Lung (tissue), 12 donors: ENCODE results near the gene CLDN17. TPM values are rescaled to one million over a fixed set of nuclear protein-coding genes. Genes with fewer than 3 reads are reported as not detected.

Experiments used
- ATAC-seq: fragments of 200-7000 bp; cut with Tn5 transposase; one replicate; pipeline ENCODE4 v1.9.1; 2020; ENCODE audit warnings: moderate number of reproducible peaks; ENCODE audit not compliant: insufficient read depth, low FRiP score
- DNase-seq, 3 donors: peaks; one replicate each; pipeline ENCODE4 v3.0.0-alpha.2; 2013 to 2017
- H3K27ac ChIP-seq, 2 donors: one replicate each; pipeline ENCODE4 v1.5.1; 2013; ENCODE audit warnings: mild to moderate bottlenecking in 2 of 2, moderate library complexity in 2 of 2, control low read depth in 1 of 2, inconsistent platforms in 1 of 2, low read depth in 1 of 2, low read length in 1 of 2
- H3K27me3 ChIP-seq, 3 donors: one replicate each; pipeline ENCODE4 v1.5.1; 2013; ENCODE audit warnings: low read length in 2 of 3; ENCODE audit not compliant: control insufficient read depth in 3 of 3, insufficient read depth in 3 of 3
- H3K36me3 ChIP-seq, 4 donors: one replicate each; pipeline ENCODE4 v1.5.1; 2013; ENCODE audit warnings: low read length in 4 of 4, mild to moderate bottlenecking in 1 of 4, moderate library complexity in 1 of 4; ENCODE audit not compliant: control insufficient read depth in 4 of 4, insufficient read depth in 4 of 4
- H3K4me1 ChIP-seq, 5 donors: one replicate each; pipeline ENCODE4 v1.5.1; 2013; ENCODE audit warnings: low read length in 5 of 5, mild to moderate bottlenecking in 2 of 5, moderate library complexity in 1 of 5; ENCODE audit not compliant: control insufficient read depth in 5 of 5, insufficient read depth in 5 of 5
- H3K4me3 ChIP-seq: one replicate; pipeline ENCODE4 v1.5.1; 2013; ENCODE audit warnings: mild to moderate bottlenecking, control low read depth, moderate library complexity
- H3K9ac ChIP-seq, 2 donors: one replicate each; pipeline ENCODE4 v1.5.1; 2013; ENCODE audit warnings: low read length in 2 of 2, control low read depth in 1 of 2; ENCODE audit not compliant: insufficient read depth in 1 of 2
- H3K9me3 ChIP-seq, 4 donors: one replicate each; pipeline ENCODE4 v1.5.1; 2013; ENCODE audit warnings: low read length in 3 of 4, mild to moderate bottlenecking in 1 of 4, moderate library complexity in 1 of 4; ENCODE audit not compliant: control insufficient read depth in 4 of 4, insufficient read depth in 3 of 4
- WGBS, 2 donors: extraction: QIAGEN DNeasy Blood & Tissue Kit; methylation state at CpG; one replicate each; pipeline ENCODE4 v1.1.7; 2013; 5-methylcytosine and 5-hydroxymethylcytosine counted together
- polyA plus RNA-seq, 2 donors: library from polyadenylated mRNA; stranded (reverse); fragments of 200-250 nt; gene quantifications; one replicate each; pipeline ENCODE4 v1.2.1, GENCODE V29; 2013
- total RNA-seq, 2 donors: library from RNA; depleted of rRNA in 1 of 2; stranded (reverse); fragments of >200 nt in 1 of 2; gene quantifications; one replicate each; pipeline ENCODE4 v1.2.1, GENCODE V29; 2014 to 2021
- TF ChIP-seq, protein P1 (sequence below): IDR thresholded peaks from 2 replicates; pipeline ENCODE4 v1.5.1; 2012; ENCODE audit warnings: mild to moderate bottlenecking; ENCODE audit errors: control extremely low read depth, extremely low read depth
- donor health status: control.
- donor health status: control.
- donor health status: Bipolar disorder and iron deficiency.
- donor health status: healthy.
- donor health status: DM: yes; HTN: yes; CAD: no.

CLDN17 gene
- total and polyA plus RNA-seq, 4 donors: not detected

DNA sequence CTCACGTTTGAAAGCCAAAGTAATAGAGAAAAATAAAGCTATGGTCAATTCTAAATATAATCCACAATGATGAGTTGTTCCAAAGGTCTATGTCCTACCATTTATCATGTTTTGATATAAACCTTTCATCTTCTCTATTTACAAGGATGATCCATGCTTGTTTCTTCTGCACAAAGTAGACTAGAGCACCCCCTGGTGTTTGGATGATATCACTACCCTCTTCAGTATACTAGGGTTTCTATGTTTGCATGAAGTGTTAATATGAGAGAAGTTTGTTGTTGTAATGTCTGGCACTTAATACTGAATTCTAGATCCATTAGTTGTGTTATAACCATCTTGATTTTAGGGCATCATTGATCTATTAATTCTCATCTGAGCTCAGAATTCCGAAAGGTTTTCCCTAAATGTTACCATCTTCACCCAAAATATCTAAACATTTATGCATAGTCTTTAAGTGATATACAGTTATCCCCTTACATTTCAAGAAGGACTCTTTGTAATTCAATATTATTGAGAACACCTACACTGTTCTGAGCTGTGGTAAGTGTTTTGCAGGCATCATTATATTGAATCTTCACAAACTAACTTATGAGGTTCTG is 28.2 kb upstream of the CLDN17 start:
- WGBS, 2 donors: 30 to 36% methylated on average over 2 of the region's 2 CpGs
- no peak overlapping the region for H3K9ac ChIP-seq
- peak in 2 of 3 donors; percentile 11 to 38 for DNase-seq
- H3K9me3 ChIP-seq: no peaks in the 10 kb centered on the region
- H3K27ac ChIP-seq: no peak overlapping the region
- no peaks in the 10 kb centered on the region for H3K27me3 ChIP-seq
- ATAC-seq: no peak
- no peaks in the 10 kb centered on the region for H3K4me1 ChIP-seq
- no peak overlapping the region for H3K4me3 ChIP-seq
- TF ChIP-seq, protein P1, sequence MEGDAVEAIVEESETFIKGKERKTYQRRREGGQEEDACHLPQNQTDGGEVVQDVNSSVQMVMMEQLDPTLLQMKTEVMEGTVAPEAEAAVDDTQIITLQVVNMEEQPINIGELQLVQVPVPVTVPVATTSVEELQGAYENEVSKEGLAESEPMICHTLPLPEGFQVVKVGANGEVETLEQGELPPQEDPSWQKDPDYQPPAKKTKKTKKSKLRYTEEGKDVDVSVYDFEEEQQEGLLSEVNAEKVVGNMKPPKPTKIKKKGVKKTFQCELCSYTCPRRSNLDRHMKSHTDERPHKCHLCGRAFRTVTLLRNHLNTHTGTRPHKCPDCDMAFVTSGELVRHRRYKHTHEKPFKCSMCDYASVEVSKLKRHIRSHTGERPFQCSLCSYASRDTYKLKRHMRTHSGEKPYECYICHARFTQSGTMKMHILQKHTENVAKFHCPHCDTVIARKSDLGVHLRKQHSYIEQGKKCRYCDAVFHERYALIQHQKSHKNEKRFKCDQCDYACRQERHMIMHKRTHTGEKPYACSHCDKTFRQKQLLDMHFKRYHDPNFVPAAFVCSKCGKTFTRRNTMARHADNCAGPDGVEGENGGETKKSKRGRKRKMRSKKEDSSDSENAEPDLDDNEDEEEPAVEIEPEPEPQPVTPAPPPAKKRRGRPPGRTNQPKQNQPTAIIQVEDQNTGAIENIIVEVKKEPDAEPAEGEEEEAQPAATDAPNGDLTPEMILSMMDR: no peak
- no peaks in the 10 kb centered on the region for H3K36me3 ChIP-seq

DNA sequence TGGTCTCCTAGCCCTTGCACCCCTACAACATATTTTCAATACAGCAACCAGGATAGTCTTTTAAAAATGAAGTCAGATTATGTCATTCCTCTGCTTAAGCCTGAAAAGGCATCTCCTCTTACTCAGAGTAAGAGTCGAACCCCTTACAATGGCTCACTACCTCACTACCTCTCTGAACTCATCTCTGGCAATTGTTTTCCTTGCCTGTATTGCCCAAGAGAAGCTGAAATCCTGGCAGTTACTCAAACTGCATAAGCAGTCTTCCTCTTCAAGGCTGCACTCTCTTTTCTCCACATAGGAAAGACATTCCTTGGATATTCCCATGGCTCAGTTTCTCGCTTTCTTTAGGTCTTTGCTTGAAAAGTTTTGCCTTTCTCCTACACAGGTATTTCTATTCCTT is 26.6 kb upstream of the CLDN17 start:
- H3K27me3 ChIP-seq: no peaks in the 10 kb centered on the region
- WGBS, 2 donors: 85 to 88% methylated on average over 2 of the region's 2 CpGs
- H3K36me3 ChIP-seq: no peaks in the 10 kb centered on the region
- no peak overlapping the region for H3K9ac ChIP-seq
- no peak overlapping the region for H3K4me3 ChIP-seq
- H3K4me1 ChIP-seq: no peaks in the 10 kb centered on the region
- H3K9me3 ChIP-seq: no peaks in the 10 kb centered on the region
- no peak for ATAC-seq
- TF ChIP-seq, protein P1: no peak
- no peak overlapping the region for H3K27ac ChIP-seq
- no peak for DNase-seq

DNA sequence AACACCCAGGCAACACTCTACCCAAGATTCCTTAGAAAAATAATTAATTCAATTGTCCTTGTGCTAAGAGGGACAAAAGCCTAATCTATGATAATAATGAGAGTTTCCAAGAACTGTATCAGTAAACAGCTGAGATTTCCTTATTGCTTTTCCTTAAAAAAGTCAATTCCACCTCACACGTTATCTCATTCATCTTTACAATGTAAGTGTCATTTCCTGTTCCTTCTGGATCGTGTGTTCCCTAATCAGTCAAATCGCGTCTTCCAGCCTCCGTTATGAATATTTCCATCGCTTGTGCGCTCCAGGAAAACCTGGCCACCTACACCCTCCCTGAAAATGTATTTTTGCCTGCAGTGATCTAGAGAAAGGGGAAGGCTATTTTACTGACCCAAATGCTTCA is 23.9 kb upstream of the CLDN17 start:
- TF ChIP-seq, protein P1: no peak
- Histone ChIP-seq H3K27me3 (no peaks in the 10 kb centered on the region), H3K4me3 (no peak overlapping the region), H3K9me3 (no peaks in the 10 kb centered on the region), H3K27ac (no peak overlapping the region), H3K36me3 (no peaks in the 10 kb centered on the region), H3K9ac (no peak overlapping the region), H3K4me1 (no peaks in the 10 kb centered on the region)
- DNase-seq (no peak), ATAC-seq (no peak)
- WGBS, 2 donors: 68 to 70% methylated on average over 7 of the region's 7 CpGs

DNA sequence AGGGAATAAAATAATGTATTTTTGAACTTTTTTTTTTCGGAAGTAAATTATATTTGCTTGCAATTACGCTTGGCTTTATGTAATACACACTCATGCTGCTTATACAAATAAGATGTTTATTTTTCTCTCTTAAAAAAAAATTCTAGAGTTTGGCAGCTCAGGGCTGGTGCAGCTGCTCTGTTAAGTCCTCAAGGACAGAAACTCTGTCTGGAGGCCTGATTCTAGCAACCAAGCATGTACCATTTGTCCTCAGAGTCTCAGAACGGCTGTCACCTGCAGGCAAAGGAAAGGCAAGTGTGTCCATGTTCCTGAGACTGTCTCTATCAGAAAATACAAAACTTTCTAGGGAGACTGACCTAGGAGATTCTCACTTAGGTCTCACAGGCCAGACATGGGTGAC is 23.2 kb upstream of the CLDN17 start:
- TF ChIP-seq, protein P1: no peak
- Histone ChIP-seq H3K27me3 (no peaks in the 10 kb centered on the region), H3K36me3 (no peaks in the 10 kb centered on the region), H3K9me3 (no peaks in the 10 kb centered on the region), H3K4me1 (no peaks in the 10 kb centered on the region), H3K27ac (no peak overlapping the region), H3K9ac (no peak overlapping the region), H3K4me3 (no peak overlapping the region)
- 64 to 77% methylated on average over 3 of the region's 3 CpGs for WGBS, 2 donors
- ATAC-seq: no peak
- DNase-seq: no peak
